ENCODE results near the gene PPP1R7. TPM values are rescaled to one million over a fixed set of nuclear protein-coding genes. Genes with fewer than 3 reads are reported as not detected.

The PPP1R7 gene
- total and polyA plus RNA-seq, 9 of the 15 experiments (the other 6 are each of a cell fraction or from before 2014, with no cell fraction given) = 37.5 to 75.0 (median 50.5) TPM

DNA sequence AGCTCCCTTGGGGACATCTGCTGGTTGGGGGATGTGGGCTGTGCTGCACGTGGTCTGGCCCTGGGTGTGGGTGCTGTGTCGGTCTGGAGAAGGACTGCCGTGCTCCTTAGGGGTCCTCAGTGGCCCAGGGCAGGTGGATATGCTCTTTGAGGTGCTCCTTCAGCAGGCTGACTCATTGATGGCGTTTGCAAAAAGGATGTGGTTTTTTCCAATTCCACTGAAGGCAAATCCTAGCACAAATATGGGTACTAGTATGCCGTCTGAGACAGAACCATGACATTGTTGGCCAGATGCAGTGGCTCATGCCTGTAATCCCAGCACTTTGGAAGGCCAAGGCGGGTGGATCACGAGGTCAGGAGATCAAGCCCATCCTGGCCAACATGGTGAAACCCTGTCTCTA is 3.3 kb downstream of the PPP1R7 start:
- TF ChIP-seq LCOR (CRISPR knock-in tag; IDR thresholded peaks at IDR 0.05) (no peak), MCM5 (IDR thresholded peaks at IDR 0.05; ENCODE audit: low read depth) (no peak), CCAR2 (IDR thresholded peaks at IDR 0.05; ENCODE audit: low read depth, low read length) (no peak), MYNN (IDR thresholded peaks at IDR 0.05) (no peak), MYNN (CRISPR knock-in tag; IDR thresholded peaks at IDR 0.05) (no peak), DMBX1 (CRISPR knock-in tag; IDR thresholded peaks at IDR 0.05; ENCODE audit: borderline replicate concordance) (no peak), NR3C1 (CRISPR knock-in tag; IDR thresholded peaks at IDR 0.05) (no peak), RHOXF2B (CRISPR knock-in tag; conservative IDR thresholded peaks at IDR 0.05) (no peak)
- TF ChIP-seq, protein P1, sequence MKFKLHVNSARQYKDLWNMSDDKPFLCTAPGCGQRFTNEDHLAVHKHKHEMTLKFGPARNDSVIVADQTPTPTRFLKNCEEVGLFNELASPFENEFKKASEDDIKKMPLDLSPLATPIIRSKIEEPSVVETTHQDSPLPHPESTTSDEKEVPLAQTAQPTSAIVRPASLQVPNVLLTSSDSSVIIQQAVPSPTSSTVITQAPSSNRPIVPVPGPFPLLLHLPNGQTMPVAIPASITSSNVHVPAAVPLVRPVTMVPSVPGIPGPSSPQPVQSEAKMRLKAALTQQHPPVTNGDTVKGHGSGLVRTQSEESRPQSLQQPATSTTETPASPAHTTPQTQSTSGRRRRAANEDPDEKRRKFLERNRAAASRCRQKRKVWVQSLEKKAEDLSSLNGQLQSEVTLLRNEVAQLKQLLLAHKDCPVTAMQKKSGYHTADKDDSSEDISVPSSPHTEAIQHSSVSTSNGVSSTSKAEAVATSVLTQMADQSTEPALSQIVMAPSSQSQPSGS (CRISPR knock-in tag; IDR thresholded peaks at IDR 0.05) = no peak
- TF ChIP-seq, protein P2, sequence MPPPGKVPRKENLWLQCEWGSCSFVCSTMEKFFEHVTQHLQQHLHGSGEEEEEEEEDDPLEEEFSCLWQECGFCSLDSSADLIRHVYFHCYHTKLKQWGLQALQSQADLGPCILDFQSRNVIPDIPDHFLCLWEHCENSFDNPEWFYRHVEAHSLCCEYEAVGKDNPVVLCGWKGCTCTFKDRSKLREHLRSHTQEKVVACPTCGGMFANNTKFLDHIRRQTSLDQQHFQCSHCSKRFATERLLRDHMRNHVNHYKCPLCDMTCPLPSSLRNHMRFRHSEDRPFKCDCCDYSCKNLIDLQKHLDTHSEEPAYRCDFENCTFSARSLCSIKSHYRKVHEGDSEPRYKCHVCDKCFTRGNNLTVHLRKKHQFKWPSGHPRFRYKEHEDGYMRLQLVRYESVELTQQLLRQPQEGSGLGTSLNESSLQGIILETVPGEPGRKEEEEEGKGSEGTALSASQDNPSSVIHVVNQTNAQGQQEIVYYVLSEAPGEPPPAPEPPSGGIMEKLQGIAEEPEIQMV (tag; conservative IDR thresholded peaks at IDR 0.05; ENCODE audit: low read depth) = no peak
- TF ChIP-seq, protein P3, sequence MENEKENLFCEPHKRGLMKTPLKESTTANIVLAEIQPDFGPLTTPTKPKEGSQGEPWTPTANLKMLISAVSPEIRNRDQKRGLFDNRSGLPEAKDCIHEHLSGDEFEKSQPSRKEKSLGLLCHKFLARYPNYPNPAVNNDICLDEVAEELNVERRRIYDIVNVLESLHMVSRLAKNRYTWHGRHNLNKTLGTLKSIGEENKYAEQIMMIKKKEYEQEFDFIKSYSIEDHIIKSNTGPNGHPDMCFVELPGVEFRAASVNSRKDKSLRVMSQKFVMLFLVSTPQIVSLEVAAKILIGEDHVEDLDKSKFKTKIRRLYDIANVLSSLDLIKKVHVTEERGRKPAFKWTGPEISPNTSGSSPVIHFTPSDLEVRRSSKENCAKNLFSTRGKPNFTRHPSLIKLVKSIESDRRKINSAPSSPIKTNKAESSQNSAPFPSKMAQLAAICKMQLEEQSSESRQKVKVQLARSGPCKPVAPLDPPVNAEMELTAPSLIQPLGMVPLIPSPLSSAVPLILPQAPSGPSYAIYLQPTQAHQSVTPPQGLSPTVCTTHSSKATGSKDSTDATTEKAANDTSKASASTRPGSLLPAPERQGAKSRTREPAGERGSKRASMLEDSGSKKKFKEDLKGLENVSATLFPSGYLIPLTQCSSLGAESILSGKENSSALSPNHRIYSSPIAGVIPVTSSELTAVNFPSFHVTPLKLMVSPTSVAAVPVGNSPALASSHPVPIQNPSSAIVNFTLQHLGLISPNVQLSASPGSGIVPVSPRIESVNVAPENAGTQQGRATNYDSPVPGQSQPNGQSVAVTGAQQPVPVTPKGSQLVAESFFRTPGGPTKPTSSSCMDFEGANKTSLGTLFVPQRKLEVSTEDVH (IDR thresholded peaks at IDR 0.05; ENCODE audit: low read depth, partially characterized antibody) = no peak
- no TSS peak for BruUV-seq (replicated peaks)
- H3K9me1 ChIP-seq (ENCODE audit: control insufficient read depth, insufficient read depth, low read length) = no peaks in the 10 kb centered on the region
- 88% methylated on average over 7 of the region's 7 CpGs for WGBS (ENCODE audit: insufficient coverage, low coverage, missing lambda C conversion rate)
- H3K79me2 ChIP-seq (ENCODE audit: control insufficient read depth, insufficient read depth, low read length) = peaks cover 17% of the 10 kb centered on the region
- H3K4me1 ChIP-seq (replicated peaks in 1 of 2; ENCODE audit: control insufficient read depth in 2 of 2, insufficient read depth in 2 of 2, low read length in 2 of 2) = peaks cover 8 to 25% of the 10 kb centered on the region in 2 experiments; a peak in 4 of 5 replicates
- in situ Hi-C loops (cut with MboI) = no loop called here
- ATAC-seq (no peak), FAIRE-seq (no peak), DNase-seq (ENCODE audit: extremely low read depth in 1 of 4, low spot score in 3 of 4) (no peak)
- POLR2A ChIA-PET = no interaction called here
- H3K4me3 ChIP-seq = no peak overlapping the region
- H3K27me3 ChIP-seq (ENCODE audit: control insufficient read depth in 2 of 2, insufficient read depth in 2 of 2, low read length in 2 of 2) = no peaks in the 10 kb centered on the region
- CTCF ChIA-PET (ENCODE audit: low intra/inter-chr PET ratio) = no interaction called here
- no peak overlapping the region for H3K9ac ChIP-seq (ENCODE audit: insufficient read depth in 1 of 2, low read depth in 2 of 2, low read length in 2 of 2)
- H4K20me1 ChIP-seq (replicated peaks; ENCODE audit: control insufficient read depth, insufficient read depth, low read length) = peaks cover 5% of the 10 kb centered on the region; the same call in 1 of the 2 replicates
- no peaks in the 10 kb centered on the region for H3K9me3 ChIP-seq (replicated peaks; ENCODE audit: control insufficient read depth, insufficient read depth, low read depth, low read length)
- intact Hi-C loops (cut with micrococcal nuclease) = no loop called here
- no peak overlapping the region for H2AFZ ChIP-seq (ENCODE audit: low read depth, low read length)
- H3K36me3 ChIP-seq (ENCODE audit: control insufficient read depth, insufficient read depth, low read length) = peaks cover 30% of the 10 kb centered on the region; the same call in 2 of the 3 replicates
- no peak overlapping the region for H3K4me2 ChIP-seq (ENCODE audit: insufficient read depth, low read length)
- no peak overlapping the region for H3K27ac ChIP-seq (ENCODE audit: extremely low read depth, low read depth, low read length)

All from K562 (cell line).